Neutrophil (primary cell): ENCODE results near the gene GAK.
"Not testable (repeated sequence)": the region's sequence is repeated elsewhere in the genome, so short reads cannot be mapped to it uniquely, and the experiment has no call there.

Source experiments
- H3K27ac ChIP-seq: fragments of 200-600 bp; sonication (generic); 2 replicates; pipeline ENCODE4 v1.5.1; 2016; ENCODE audit warnings: mild to moderate bottlenecking, moderate library complexity
- H3K27me3 ChIP-seq: fragments of 200-600 bp; sonication (generic); 2 replicates; pipeline ENCODE4 v1.6.0; 2016; ENCODE audit warnings: mild to moderate bottlenecking
- H3K36me3 ChIP-seq: fragments of 200-600 bp; sonication (generic); 2 replicates; pipeline ENCODE4 v1.5.1; 2017
- H3K4me1 ChIP-seq, 2 experiments: fragments of 200-600 bp in 1 of 2; sonication (generic) in 1 of 2; 1 replicate in 1 of 2; 2 replicates in 1 of 2; pipeline versions ENCODE4 v1.5.1 to v1.6.1; 2013 to 2016; ENCODE audit warnings: low read depth in 1 of 2, low read length in 1 of 2, mild to moderate bottlenecking in 1 of 2, moderate library complexity in 1 of 2; ENCODE audit not compliant: control insufficient read depth in 1 of 2, insufficient read depth in 1 of 2
- H3K4me3 ChIP-seq, 2 experiments: fragments of 200-600 bp in 1 of 2; sonication (generic) in 1 of 2; 1 replicate in 1 of 2; 2 replicates in 1 of 2; pipeline ENCODE4 v1.5.1; 2013 to 2016; ENCODE audit warnings: low read depth in 1 of 2, low read length in 1 of 2, mild to moderate bottlenecking in 1 of 2, moderate library complexity in 1 of 2
- H3K9me3 ChIP-seq: fragments of 200-600 bp; sonication (generic); 2 replicates; pipeline ENCODE4 v1.5.1; 2016
- TF ChIP-seq, protein P1 (sequence below): fragments of 200-600 bp; sonication (generic); IDR thresholded peaks from 2 replicates; pipeline ENCODE4 v1.5.1; 2016; ENCODE audit warnings: antibody characterized with exemption

The GAK gene

DNA sequence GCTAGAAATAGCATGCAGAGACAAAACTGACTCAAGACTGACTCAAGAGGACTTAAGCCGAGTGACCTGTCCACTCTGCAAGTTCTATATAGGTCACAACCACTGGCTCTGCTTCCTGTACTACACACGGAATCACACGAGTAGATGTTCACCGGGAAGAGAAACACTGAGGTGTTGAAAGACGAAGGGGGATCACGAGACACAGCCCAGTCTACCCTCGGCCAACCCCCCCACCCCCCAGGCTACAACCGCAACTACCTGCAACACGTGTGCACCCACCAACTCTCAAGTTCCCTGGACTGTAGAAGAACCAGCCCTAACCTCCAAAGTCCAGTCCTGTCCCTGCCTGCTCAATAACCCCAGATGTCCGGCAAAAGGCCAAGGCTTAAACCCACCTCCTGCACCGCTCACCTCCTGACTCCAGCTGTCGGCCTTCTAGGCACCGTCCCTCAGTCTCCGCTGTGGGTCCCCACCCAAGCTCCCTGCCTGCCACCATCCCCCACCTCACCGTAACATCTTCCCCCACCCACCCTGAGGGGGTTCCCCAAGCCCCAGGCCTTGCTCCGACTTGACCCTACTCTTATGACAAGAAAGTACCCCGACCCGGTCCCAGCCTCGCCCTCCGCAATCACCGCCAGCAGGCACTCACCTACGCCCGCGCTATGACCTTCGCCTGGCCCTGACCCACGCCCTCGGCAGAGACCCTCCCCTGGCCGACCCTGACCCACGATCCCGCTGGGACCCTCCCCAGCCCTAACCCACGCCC, 739 bp downstream of the GAK start:
- peaks cover 36 to 41% of the 10 kb centered on the region in 2 experiments for H3K4me1 ChIP-seq
- peak overlapping the region; percentile 89 for H3K27ac ChIP-seq
- TF ChIP-seq, protein P1, sequence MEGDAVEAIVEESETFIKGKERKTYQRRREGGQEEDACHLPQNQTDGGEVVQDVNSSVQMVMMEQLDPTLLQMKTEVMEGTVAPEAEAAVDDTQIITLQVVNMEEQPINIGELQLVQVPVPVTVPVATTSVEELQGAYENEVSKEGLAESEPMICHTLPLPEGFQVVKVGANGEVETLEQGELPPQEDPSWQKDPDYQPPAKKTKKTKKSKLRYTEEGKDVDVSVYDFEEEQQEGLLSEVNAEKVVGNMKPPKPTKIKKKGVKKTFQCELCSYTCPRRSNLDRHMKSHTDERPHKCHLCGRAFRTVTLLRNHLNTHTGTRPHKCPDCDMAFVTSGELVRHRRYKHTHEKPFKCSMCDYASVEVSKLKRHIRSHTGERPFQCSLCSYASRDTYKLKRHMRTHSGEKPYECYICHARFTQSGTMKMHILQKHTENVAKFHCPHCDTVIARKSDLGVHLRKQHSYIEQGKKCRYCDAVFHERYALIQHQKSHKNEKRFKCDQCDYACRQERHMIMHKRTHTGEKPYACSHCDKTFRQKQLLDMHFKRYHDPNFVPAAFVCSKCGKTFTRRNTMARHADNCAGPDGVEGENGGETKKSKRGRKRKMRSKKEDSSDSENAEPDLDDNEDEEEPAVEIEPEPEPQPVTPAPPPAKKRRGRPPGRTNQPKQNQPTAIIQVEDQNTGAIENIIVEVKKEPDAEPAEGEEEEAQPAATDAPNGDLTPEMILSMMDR, result no peak
- H3K27me3 ChIP-seq, result no peaks in the 10 kb centered on the region
- H3K36me3 ChIP-seq, result peaks cover 3% of the 10 kb centered on the region
- H3K4me3 ChIP-seq, result peak overlapping the region; percentile 63 to 74
- H3K9me3 ChIP-seq, result no peaks in the 10 kb centered on the region

DNA sequence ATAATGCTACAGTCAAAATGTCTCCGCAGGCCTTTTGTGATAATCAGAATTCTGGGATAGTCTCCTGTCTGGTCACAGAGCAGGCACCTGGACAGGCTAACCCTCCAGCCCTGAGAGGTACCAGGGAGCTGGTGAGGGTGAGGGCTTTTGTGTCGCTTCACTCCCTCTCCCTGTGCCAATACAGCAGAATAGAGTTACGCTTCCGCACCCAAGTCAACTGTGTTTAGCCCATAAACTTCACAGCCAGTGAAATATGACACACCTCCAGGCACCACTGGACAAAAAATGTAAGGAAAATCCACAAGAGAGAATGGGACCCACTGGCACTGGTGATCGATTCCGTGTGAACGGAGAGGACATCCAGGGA, 1.3 kb downstream of the GAK start:
- peaks cover 36 to 41% of the 10 kb centered on the region in 2 experiments for H3K4me1 ChIP-seq

DNA sequence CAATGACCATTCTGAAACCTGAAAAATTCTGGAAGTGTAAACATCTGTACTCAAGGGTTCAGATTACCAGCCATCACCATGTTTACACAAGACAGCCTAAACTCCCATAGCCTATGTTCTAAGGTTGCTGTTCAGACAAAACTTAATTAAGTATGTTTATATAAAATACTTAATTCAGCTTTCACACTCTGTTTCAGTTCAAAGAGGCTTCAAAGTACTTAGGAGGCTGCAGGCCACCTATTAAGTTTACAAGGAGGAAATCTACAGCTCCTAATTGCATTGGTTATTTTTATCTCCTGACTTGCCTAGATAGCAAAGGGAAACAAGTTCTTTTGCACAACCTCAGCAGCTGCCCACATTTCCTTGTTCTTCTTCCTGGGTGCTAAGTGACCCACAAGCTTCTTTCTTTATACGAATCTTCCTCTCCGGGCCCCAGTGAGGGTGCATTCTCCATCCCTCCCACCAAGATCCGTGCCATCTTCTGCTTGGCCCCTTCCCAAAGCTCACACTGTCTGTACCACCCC, 2.0 kb downstream of the GAK start:
- TF ChIP-seq, protein P1, result no peak
- Histone ChIP-seq H3K4me3 (peak overlapping the region in 1 of 2 experiments; percentile 74), H3K36me3 (peaks cover 9% of the 10 kb centered on the region), H3K27ac (peak overlapping the region; percentile 89), H3K4me1 (peaks cover 36 to 41% of the 10 kb centered on the region in 2 experiments), H3K9me3 (no peaks in the 10 kb centered on the region), H3K27me3 (no peaks in the 10 kb centered on the region)

More for the DNA sequence above, 1.3 kb downstream of the GAK start:
- peak overlapping the region; percentile 89 for H3K27ac ChIP-seq
- H3K9me3 ChIP-seq, result no peaks in the 10 kb centered on the region
- H3K4me3 ChIP-seq, result peak overlapping the region; percentile 63 to 74
- peaks cover 8% of the 10 kb centered on the region for H3K36me3 ChIP-seq
- no peaks in the 10 kb centered on the region for H3K27me3 ChIP-seq
- TF ChIP-seq, protein P1, result no peak

DNA sequence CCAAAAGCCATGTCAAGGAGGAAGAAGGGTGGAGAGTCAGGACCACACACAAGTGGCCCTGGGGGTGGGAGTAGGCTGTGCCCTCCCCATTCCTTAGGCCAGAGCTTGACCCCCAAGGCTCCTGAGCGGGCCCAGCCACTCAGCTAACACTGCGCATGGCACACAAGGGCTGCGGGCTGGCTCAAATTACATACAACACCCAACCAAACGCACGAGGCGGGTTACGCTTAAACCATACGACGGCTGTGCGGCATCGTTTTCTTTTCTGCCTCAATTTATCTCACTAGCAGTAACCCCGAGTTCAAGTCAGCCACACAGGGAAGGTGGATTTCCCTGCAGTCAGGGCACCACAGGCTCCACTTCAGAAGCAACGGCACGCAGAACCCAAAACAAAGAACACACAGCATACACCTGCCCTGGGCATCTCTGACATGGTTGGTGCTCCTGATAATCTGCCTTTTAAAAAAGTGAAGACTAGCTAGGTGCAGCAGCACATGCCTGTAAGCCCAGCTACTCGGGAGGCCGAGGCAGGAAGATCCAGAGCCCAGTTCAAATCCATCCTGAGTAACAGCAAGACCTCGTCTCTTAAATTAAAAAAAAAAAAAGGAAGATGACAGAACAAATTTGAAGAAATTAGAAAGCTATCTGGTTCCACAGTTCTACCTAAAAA, 2.9 kb downstream of the GAK start:
- H3K9me3 ChIP-seq, result no peaks in the 10 kb centered on the region
- TF ChIP-seq, protein P1, result no peak
- H3K27me3 ChIP-seq, result no peaks in the 10 kb centered on the region
- H3K27ac ChIP-seq, result peak overlapping the region; percentile 89
- peaks cover 36 to 40% of the 10 kb centered on the region in 2 experiments for H3K4me1 ChIP-seq
- H3K36me3 ChIP-seq, result peaks cover 9% of the 10 kb centered on the region
- H3K4me3 ChIP-seq, result no peak overlapping the region

DNA sequence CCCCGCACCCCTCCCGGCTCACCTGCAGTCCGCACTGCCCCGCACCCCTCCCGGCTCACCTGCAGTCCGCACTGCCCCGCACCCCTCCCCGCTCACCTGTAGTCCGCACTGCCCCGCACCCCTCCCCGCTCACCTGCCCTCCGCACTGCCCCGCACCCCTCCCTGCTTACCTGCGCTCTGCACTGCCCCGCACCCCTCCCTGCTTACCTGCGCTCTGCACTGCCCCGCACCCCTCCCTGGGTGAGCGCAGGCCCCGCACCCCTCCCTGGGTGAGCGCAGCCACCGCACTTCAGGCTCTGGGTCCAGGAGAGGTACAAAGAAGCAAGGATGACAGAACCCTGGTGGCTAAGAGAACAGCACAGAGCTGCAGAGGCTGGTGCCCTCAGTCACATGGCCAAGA, 4.5 kb downstream of the GAK start:
- not testable (repeated sequence) for H3K27ac ChIP-seq, H3K27me3 ChIP-seq, H3K9me3 ChIP-seq, H3K4me3 ChIP-seq, H3K36me3 ChIP-seq
- H3K4me1 ChIP-seq, result peaks cover 35 to 40% of the 10 kb centered on the region in 2 experiments

DNA sequence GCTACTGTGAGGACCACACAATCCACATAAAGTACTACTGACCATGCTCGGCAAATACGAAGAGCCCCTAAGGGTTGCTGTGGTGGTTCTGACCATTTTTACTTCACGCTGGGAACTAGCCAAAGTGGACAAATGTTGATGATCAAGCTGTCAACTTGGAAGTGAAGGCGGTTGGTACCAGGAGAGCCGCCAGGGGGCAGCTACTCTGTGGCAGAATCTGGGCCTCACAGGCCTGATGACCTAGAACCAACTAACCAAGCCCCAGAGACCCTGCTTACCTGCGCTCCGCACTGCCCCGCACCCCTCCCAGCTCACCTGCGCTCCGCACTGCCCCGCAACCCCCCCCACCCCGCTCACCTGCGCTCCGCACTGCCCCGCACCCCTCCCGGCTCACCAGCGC, 5.6 kb downstream of the GAK start:
- Histone ChIP-seq H3K4me3 (no peak overlapping the region), H3K4me1 (peaks cover 42 to 48% of the 10 kb centered on the region in 2 experiments), H3K36me3 (peaks cover 9% of the 10 kb centered on the region), H3K9me3 (no peaks in the 10 kb centered on the region), H3K27ac (no peak overlapping the region), H3K27me3 (no peaks in the 10 kb centered on the region)
- TF ChIP-seq, protein P1, result no peak
